ENCODE results near the gene VMP1.
"Not testable (repeated sequence)": the region's sequence is repeated elsewhere in the genome, so short reads cannot be mapped to it uniquely, and the experiment has no call there.

VMP1 gene

DNA sequence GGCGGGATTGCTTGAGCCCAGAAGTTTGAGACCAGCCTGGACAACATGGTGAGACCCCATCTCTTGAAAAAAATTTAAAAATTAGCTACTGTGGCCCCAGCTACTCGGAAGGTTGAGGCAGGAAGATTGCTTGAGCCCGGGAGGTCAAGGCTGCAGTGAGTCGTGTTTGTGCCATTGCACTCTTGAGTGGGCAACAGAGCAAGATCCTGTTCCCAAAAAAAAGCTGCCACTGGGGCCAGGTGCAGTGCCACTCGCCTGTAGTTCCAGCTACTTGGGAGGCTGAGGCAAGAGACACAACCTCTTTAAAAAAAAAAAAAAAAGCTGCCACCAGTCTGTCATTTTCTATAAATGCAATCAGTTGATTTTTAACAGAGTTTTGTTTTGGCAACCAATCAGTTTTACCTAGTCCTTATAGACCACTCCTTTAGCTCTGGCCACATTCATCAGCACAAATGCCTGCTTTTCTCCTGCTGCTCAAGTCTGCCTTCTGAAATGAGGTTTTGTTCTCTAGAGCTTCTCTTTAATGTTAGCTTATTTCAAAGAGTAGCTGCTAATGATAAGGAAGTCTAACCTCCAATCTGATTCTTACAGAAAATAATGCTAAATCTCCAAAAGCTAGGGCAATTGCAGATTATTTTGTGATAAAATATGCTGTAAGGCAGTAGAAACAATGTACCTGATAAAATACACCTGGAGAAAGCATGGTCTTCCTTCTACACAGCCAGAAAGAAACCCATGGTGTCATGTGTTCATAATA, 120.4 kb downstream of the VMP1 start:
- Histone ChIP-seq H3K27ac (replicated peaks) (no peak overlapping the region; the same call in 1 of the 2 replicates), H3K27me3 (ENCODE audit: insufficient read depth, poor library complexity, severe bottlenecking) (no peaks in the 10 kb centered on the region), H3K4me3 (replicated peaks; ENCODE audit: insufficient read depth, low read length) (no peak overlapping the region)
- DNase-seq (ENCODE audit: low read depth in 1 of 2, low spot score in 1 of 2) = no peak
- no peak for TF ChIP-seq SPI1 (IDR thresholded peaks at IDR 0.05; ENCODE audit: borderline replicate concordance, low read depth)
- TF ChIP-seq, protein P1, sequence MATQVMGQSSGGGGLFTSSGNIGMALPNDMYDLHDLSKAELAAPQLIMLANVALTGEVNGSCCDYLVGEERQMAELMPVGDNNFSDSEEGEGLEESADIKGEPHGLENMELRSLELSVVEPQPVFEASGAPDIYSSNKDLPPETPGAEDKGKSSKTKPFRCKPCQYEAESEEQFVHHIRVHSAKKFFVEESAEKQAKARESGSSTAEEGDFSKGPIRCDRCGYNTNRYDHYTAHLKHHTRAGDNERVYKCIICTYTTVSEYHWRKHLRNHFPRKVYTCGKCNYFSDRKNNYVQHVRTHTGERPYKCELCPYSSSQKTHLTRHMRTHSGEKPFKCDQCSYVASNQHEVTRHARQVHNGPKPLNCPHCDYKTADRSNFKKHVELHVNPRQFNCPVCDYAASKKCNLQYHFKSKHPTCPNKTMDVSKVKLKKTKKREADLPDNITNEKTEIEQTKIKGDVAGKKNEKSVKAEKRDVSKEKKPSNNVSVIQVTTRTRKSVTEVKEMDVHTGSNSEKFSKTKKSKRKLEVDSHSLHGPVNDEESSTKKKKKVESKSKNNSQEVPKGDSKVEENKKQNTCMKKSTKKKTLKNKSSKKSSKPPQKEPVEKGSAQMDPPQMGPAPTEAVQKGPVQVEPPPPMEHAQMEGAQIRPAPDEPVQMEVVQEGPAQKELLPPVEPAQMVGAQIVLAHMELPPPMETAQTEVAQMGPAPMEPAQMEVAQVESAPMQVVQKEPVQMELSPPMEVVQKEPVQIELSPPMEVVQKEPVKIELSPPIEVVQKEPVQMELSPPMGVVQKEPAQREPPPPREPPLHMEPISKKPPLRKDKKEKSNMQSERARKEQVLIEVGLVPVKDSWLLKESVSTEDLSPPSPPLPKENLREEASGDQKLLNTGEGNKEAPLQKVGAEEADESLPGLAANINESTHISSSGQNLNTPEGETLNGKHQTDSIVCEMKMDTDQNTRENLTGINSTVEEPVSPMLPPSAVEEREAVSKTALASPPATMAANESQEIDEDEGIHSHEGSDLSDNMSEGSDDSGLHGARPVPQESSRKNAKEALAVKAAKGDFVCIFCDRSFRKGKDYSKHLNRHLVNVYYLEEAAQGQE (IDR thresholded peaks at IDR 0.05; ENCODE audit: insufficient replicate concordance, low read depth) = no peak
- TF ChIP-seq GABPA (IDR thresholded peaks at IDR 0.05; ENCODE audit: low read depth) = no peak
- no peak for TF ChIP-seq POLR2AphosphoS5 (IDR thresholded peaks at IDR 0.05; ENCODE audit: low read depth)
- TF ChIP-seq, protein P2, sequence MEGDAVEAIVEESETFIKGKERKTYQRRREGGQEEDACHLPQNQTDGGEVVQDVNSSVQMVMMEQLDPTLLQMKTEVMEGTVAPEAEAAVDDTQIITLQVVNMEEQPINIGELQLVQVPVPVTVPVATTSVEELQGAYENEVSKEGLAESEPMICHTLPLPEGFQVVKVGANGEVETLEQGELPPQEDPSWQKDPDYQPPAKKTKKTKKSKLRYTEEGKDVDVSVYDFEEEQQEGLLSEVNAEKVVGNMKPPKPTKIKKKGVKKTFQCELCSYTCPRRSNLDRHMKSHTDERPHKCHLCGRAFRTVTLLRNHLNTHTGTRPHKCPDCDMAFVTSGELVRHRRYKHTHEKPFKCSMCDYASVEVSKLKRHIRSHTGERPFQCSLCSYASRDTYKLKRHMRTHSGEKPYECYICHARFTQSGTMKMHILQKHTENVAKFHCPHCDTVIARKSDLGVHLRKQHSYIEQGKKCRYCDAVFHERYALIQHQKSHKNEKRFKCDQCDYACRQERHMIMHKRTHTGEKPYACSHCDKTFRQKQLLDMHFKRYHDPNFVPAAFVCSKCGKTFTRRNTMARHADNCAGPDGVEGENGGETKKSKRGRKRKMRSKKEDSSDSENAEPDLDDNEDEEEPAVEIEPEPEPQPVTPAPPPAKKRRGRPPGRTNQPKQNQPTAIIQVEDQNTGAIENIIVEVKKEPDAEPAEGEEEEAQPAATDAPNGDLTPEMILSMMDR (IDR thresholded peaks at IDR 0.05; ENCODE audit: insufficient read depth, low read length) = no peak

DNA sequence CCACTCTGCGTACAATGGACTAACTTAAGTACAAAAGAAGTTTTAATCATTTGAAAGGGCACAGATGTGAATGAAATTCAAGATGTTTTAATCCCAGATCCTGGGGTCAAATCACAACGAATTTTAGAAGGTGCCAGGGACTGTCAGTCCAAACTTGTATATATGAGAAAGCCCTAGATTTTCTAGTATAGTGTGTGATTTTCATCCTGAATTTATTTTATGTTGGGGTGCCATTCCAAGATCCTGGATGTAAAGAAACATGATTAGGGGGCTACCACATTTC, 121.0 kb downstream of the VMP1 start:
- no peak overlapping the region for H3K4me3 ChIP-seq (replicated peaks; ENCODE audit: insufficient read depth, low read length)
- DNase-seq (ENCODE audit: low read depth in 1 of 2, low spot score in 1 of 2) = no peak
- no peaks in the 10 kb centered on the region for H3K27me3 ChIP-seq (ENCODE audit: insufficient read depth, poor library complexity, severe bottlenecking)
- H3K27ac ChIP-seq (replicated peaks) = no peak overlapping the region; the same call in none of the 2 replicates
- TF ChIP-seq POLR2AphosphoS5 (IDR thresholded peaks at IDR 0.05; ENCODE audit: low read depth) = no peak
- TF ChIP-seq, protein P1 (IDR thresholded peaks at IDR 0.05; ENCODE audit: insufficient replicate concordance, low read depth) = no peak
- TF ChIP-seq GABPA (IDR thresholded peaks at IDR 0.05; ENCODE audit: low read depth) = no peak
- TF ChIP-seq SPI1 (IDR thresholded peaks at IDR 0.05; ENCODE audit: borderline replicate concordance, low read depth) = no peak
- TF ChIP-seq, protein P2 (IDR thresholded peaks at IDR 0.05; ENCODE audit: insufficient read depth, low read length) = no peak

DNA sequence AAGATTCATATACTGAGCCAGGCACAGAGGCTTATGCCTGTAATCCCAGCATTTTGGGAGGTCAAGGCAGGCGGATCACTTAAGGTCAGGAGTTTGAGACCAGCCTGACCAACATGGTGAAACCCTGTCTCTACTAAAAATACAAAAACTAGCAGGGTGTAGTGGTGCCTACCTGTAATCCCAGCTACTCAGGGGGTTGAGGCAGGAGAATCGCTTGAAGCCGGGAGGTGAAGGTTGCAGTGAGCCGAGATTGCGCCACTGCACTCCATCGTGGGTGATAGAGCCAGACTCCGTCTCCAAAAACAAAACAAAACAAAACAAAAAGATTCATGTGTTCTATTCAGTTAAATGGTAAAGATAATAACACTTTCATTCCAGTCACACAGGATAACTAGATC, 121.4 kb downstream of the VMP1 start:
- peak overlapping the region; percentile 53 for H3K27ac ChIP-seq (replicated peaks)
- not testable (repeated sequence) for H3K4me3 ChIP-seq (replicated peaks; ENCODE audit: insufficient read depth, low read length); H3K27me3 ChIP-seq (ENCODE audit: insufficient read depth, poor library complexity, severe bottlenecking); DNase-seq (ENCODE audit: low read depth in 1 of 2, low spot score in 1 of 2)

DNA sequence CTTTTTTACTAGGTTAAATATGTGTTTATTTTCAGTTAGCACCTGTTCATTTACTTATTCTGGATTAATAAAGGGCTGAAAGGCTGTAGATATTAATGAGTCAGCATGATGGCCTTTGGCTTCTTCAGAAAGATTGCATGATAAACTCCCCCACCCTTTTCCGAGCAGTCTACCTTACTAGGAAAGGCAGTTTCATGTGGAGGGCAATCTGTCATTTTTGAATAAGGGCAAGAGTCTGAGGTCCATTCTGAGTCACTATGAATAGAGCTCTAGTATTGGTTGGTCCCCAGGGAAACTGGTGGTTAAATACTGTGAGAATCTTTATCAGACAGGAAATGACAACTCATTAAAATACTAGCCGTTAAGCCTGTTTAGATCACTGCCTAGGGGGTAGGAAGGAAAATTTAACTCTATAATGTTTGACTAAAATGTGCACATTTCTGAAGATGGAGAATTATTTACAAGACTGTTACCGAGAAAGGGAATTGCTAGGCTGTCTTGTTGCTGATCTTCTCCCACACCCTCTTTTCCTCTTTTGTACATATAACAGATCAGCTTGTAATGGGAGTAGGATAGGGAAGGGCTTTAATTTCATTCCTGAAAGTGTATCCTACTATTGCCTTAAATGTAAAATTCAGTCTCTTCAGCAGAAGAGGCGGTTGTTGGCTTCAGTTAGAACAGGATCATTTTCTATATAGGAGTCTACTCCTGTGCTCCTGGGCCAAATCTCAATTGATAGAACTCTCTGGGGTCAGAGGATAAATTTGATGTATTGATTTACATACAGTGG, 122.0 kb downstream of the VMP1 start:
- peak; percentile 46 to 51 for DNase-seq (ENCODE audit: low read depth in 1 of 2, low spot score in 1 of 2)
- no peak overlapping the region for H3K4me3 ChIP-seq (replicated peaks; ENCODE audit: insufficient read depth, low read length)
- TF ChIP-seq GABPA (IDR thresholded peaks at IDR 0.05; ENCODE audit: low read depth) (no peak), POLR2AphosphoS5 (IDR thresholded peaks at IDR 0.05; ENCODE audit: low read depth) (no peak), SPI1 (IDR thresholded peaks at IDR 0.05; ENCODE audit: borderline replicate concordance, low read depth) (no peak)
- TF ChIP-seq, protein P1 (IDR thresholded peaks at IDR 0.05; ENCODE audit: insufficient replicate concordance, low read depth) = no peak
- TF ChIP-seq, protein P2 (IDR thresholded peaks at IDR 0.05; ENCODE audit: insufficient read depth, low read length) = no peak
- no peaks in the 10 kb centered on the region for H3K27me3 ChIP-seq (ENCODE audit: insufficient read depth, poor library complexity, severe bottlenecking)
- H3K27ac ChIP-seq (replicated peaks) = peak overlapping the region; percentile 53
